HG03460 (cell line): ENCODE results near the gene SRRM5.
"Not testable (repeated sequence)": the region's sequence is repeated elsewhere in the genome, so short reads cannot be mapped to it uniquely, and the experiment has no call there.

Source experiments
- ATAC-seq: cut with Tn5 transposase; IDR thresholded peaks from one replicate; pipeline ENCODE4 v1.9.1; 2021; ENCODE audit not compliant: unreplicated experiment

The SRRM5 gene

DNA sequence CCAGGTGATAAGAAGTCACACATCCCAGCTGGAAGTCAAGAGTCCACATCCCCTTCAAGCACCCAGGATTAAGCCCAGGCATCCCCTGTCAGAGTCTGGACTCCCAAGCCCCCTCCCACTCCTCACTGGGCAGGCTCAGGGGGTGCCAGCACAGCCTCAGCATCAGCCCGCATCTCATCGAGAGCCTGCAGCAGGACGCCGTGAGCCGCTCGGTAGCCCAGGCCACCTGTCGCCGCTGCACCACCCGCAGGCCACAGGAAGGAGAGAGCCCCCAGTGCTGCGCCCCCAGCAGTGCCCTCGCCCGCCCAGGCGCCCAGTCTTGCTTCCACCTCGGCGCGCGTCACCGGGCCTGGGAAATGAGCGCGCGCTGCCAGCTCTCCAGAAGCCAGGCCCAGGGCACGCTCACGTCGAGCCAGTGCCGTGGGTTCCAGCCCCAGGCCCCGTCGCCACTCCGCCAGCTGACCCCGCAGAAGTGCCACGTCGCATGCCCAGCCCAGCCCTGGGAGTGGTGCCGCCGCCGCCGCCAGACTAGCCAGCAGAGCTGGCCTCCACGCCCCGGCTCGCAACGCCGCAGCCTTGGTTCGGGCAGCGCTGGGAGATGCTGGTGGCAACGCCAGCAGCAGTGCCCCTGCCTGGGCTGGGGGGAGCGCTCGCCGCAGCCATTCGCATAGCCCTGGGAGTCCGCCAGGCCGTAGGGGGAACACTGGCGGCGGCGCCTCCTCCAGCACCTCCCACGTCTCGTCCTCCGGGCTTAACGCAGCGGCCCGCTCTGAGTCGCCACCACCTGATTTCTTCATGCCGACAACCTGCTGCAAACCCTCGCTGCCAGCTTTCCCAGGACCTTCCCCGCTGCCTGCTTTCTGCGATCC lies 19.8 kb upstream of the SRRM5 start:
- ATAC-seq: no peak

GRCh38 chr19:43592800-43593350 lies 19.0 kb upstream of the SRRM5 start:
- ATAC-seq: no peak

- ATAC-seq: no peak
Measured at GRCh38 chr19:43594081-43594697, 17.7 kb upstream of the SRRM5 start.

DNA sequence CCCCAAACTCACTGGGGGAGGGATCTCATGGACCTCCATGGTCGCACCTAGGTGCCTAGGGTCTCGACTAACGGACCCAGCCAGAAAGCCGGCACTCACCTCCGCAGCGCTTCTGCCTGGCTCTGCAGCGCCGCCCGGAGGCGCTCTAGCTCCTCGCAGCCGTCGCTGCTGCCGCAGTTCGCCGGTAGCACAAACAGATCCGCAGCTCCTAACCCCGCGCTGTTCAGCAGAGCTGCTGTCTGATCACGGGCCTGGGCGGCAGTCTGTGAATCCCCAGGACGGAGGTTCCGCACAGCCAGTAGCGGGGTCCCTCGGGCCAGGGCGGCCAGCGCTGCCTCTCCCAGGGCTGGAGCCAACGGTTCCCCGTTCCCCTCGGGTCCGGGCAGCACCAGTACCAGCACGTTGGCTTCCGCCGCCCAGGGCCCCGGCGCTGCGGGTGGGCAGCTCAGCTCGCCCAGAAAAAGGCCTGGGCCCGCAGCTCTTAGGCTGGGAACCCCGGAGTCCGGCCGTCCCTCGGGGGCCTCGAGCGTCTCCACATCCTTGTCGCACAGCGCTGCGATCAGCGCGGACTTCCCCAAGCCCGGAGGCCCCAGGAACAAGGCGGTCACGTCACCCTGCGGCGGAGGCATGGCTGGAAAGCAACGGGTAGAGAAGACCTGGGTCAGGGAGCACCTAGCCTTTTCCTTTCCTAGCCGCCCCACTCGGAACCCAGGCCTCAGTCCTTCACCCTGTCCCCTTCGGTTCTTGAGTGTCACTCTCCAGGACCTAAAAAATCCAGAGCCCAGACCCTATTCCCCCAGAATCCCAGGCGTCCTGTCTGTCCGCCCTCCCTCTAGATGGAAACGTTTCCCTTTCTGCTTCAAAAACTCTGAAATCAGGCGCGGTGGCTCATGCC lies 16.9 kb upstream of the SRRM5 start:
- ATAC-seq: no peak

DNA sequence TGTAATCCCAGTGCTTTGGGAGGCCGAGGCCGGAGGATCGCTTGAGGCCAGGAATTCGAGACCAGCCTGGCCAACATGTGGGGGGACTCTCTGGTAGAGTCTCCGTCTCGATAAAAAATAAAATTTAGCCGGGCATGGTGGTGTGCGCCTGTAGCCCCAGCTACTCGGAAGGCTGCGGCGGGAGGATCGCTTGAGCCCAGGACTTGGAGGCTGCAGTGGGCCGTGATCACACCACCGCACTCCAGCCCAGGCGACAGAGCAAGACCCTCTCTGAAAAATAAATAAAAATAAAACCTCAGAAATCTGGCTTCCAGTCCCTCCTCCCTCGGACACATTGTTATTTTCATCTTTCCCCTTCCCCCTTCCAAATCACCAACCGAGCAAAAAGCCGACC lies 16.3 kb upstream of the SRRM5 start:
- peak; percentile 10 for ATAC-seq

DNA sequence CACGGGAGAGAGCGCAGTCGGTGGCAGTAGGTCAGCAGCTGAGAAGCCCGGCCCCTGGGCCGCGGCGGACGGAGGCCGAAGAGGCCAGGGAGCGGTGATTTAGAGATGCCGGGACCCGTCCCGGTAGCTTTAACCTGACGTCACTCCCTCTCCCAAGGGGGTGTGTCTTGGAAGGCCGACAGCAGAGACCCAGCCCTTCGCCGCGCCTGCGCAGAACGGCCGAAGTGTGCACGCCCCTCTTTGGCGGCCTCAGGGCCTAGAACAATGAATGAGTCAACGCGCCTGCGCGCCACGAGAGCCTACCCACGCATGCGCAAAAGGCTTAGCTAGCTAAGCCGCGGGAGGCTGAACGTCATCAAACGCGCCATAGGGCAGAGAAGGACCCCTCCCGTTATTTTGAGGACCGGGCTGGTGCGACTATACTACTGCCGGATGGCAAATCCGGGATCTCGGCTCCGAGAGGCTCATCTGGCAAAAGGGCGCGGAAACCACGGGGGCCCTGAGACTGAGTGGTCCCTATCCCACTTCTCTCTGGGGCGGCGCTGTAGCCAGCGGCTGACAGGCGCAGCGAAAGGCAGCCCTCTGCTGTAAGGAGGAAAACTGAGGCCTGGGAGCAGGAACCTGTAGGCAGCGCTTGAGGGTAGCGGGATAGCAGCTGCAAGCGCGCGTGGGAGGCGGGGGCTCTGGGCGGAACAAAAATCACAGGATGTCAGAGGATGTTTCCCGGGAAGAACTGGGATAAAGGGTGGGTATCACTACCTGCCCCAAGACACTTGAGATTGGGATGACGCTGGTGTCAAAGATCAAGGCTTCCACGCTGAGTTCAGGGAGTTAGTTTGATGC lies 15.7 kb upstream of the SRRM5 start, which contains the start of the genes IRGQ and ZNF576:
Gene IRGQ, minus strand, starts transcription at position 136 of the 843 bp plus-strand sequence. CDS start 796 bp downstream, outside the sequence.
Gene ZNF576, plus strand, starts transcription at position 597 of the 843 bp plus-strand sequence. CDS start 514 bp downstream, outside the sequence.
- peak; percentile 63 for ATAC-seq

DNA sequence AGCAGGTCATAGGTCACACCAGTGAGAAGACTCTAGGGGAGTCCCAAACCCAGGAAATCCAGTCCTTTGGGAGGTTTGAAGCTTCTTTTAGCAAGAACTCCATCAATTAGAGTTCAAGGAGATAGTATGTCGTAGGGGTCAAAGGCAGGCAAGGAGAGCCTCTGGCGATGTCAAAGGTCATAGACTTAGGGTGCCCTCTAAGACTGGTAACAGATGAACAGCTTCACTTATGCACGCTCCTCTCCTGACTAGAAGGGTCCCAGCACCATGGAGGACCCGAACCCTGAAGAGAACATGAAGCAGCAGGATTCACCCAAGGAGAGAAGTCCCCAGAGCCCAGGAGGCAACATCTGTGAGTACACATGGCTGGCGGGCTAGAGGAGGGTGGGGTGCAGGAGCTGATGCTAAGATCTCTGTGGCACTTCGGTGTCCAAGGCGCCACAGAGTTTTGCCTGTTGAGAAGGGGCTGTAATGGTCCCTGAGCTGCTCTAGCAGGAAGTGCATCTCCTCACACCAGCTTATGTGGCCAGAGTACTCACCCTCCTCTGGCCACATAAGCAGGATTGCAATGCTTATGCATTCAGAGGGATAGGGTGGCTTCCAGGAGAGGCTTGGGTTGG lies 14.9 kb upstream of the SRRM5 start:
- ATAC-seq: no peak

- no peak for ATAC-seq
Measured at GRCh38 chr19:43597876-43598275, 14.0 kb upstream of the SRRM5 start.

- ATAC-seq: no peak
Measured at GRCh38 chr19:43598445-43599240, 13.2 kb upstream of the SRRM5 start.

GRCh38 chr19:43599635-43600295 lies 12.1 kb upstream of the SRRM5 start:
- no peak for ATAC-seq

GRCh38 chr19:43600326-43600725 lies 11.6 kb upstream of the SRRM5 start:
- ATAC-seq: not testable (repeated sequence)

DNA sequence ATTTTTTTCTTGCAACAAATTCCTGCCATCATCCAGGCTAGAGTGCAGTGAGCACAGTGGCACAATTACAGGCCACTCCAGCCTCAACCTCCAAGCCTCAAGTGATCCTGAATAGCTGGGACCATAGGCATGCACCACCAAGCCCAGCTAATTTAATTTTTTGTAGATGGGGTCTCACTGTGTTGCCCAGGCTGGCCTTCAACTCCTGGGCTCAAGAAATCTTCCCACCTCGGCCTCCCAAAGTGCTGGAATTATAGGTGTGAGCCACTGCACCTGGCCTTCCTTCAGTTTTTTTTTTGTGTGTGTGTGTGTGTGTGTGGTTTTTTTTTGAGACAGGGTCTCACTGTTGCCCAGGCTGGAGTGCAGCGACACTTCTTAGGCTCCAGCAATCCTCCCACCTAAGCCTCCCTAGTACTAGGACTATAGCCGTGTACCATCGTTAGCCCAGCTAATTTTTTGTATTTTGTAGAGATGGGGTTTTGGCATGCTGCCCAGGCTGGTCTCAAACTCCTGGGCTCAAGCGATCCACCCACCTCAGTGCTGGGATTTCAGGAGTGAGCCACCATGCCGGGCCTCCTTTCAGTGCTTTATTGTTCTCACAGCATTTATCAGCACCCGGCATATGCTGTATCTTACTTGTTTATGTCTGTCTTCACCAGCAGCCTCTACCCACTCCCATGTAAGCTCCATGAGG lies 5.9 kb upstream of the SRRM5 start:
- no peak for ATAC-seq

- ATAC-seq: no peak
Measured at GRCh38 chr19:43606569-43607229, 5.2 kb upstream of the SRRM5 start.

DNA sequence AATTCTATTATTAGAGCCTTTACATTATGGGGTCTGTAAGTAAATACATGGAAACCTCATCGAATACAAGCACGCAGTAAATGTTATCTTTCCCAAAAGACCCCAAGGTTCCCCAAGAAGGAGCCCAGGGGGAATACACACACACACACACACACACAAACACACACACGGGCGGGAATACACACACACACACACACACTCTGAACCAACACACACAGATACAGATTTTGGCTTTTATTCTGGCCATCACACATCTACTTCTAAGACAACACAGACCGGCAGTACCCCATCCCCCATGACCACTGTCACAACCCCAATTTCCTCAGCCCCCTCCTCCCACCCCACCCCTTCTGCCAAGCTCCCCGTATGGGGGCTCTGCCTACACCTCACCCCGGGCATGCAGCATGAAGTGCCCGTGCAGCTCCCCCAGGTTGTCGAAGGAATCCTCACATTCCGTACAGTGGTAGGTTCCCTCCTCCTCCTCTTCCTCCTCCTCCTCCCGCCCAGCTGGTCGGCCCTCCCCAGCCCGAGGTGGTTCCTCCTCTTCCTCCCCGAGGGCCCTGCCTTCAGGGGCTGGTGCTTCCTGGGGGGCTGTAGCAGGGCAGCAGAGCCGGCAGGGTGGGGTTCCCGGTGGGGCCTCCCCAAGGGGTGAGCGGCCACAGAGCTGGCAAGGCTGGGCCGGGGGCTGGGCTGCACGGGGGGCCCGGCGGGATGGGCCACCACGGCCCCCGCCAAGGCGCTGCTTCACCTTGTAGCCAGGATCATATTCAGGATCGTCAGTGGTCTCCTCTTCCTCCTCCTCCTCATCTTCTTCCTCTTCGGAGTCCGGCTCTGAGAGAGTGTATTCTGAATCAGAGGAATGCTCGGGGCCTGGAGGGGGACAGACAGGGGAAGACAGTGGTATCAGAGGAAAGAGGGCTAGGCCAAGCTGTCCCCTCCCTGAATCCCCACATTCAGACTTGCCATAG lies 4.4 kb upstream of the SRRM5 start:
- no peak for ATAC-seq

DNA sequence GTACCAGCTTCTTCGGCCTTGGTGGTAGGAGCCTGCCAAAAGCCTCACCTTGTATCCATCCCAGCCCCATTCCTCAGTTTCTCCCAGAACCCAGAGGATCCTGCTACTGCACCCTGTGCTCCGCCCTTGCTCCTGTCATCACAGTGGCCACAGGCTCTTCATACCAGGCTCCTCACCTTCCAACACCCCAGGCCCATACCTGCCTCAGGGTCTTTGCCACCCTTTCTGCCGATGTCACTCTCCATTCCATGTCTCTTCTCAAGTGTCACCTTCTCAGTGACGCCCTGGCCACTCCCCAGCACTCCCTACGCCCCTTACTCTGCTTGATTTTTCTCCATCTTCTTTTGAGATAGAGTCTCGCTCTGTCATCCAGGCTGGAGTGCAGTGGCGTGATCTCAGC lies 2.0 kb upstream of the SRRM5 start:
- no peak for ATAC-seq

- ATAC-seq: no peak
Measured at GRCh38 chr19:43610493-43610892, 1.4 kb upstream of the SRRM5 start.
